Lung (tissue), 12 donors: Measurements from ENCODE around the gene DMAC2L. TPM values are rescaled to one million over a fixed set of nuclear protein-coding genes. Genes with fewer than 3 reads are reported as not detected.

Source experiments
- ATAC-seq: fragments of 200-7000 bp; cut with Tn5 transposase; one replicate; pipeline ENCODE4 v1.9.1; 2020; ENCODE audit warnings: moderate number of reproducible peaks; ENCODE audit not compliant: insufficient read depth, low FRiP score
- DNase-seq, 3 donors: peaks; one replicate each; pipeline ENCODE4 v3.0.0-alpha.2; 2013 to 2017
- H3K27ac ChIP-seq, 2 donors: one replicate each; pipeline ENCODE4 v1.5.1; 2013; ENCODE audit warnings: mild to moderate bottlenecking in 2 of 2, moderate library complexity in 2 of 2, control low read depth in 1 of 2, inconsistent platforms in 1 of 2, low read depth in 1 of 2, low read length in 1 of 2
- H3K27me3 ChIP-seq, 3 donors: one replicate each; pipeline ENCODE4 v1.5.1; 2013; ENCODE audit warnings: low read length in 2 of 3; ENCODE audit not compliant: control insufficient read depth in 3 of 3, insufficient read depth in 3 of 3
- H3K36me3 ChIP-seq, 4 donors: one replicate each; pipeline ENCODE4 v1.5.1; 2013; ENCODE audit warnings: low read length in 4 of 4, mild to moderate bottlenecking in 1 of 4, moderate library complexity in 1 of 4; ENCODE audit not compliant: control insufficient read depth in 4 of 4, insufficient read depth in 4 of 4
- H3K4me1 ChIP-seq, 5 donors: one replicate each; pipeline ENCODE4 v1.5.1; 2013; ENCODE audit warnings: low read length in 5 of 5, mild to moderate bottlenecking in 2 of 5, moderate library complexity in 1 of 5; ENCODE audit not compliant: control insufficient read depth in 5 of 5, insufficient read depth in 5 of 5
- H3K4me3 ChIP-seq: one replicate; pipeline ENCODE4 v1.5.1; 2013; ENCODE audit warnings: mild to moderate bottlenecking, control low read depth, moderate library complexity
- H3K9ac ChIP-seq, 2 donors: one replicate each; pipeline ENCODE4 v1.5.1; 2013; ENCODE audit warnings: low read length in 2 of 2, control low read depth in 1 of 2; ENCODE audit not compliant: insufficient read depth in 1 of 2
- H3K9me3 ChIP-seq, 4 donors: one replicate each; pipeline ENCODE4 v1.5.1; 2013; ENCODE audit warnings: low read length in 3 of 4, mild to moderate bottlenecking in 1 of 4, moderate library complexity in 1 of 4; ENCODE audit not compliant: control insufficient read depth in 4 of 4, insufficient read depth in 3 of 4
- CTCF ChIP-seq: IDR thresholded peaks from 2 replicates; pipeline ENCODE4 v1.5.1; 2012; ENCODE audit warnings: mild to moderate bottlenecking; ENCODE audit errors: control extremely low read depth, extremely low read depth
- WGBS, 2 donors: extraction: QIAGEN DNeasy Blood & Tissue Kit; methylation state at CpG; one replicate each; pipeline ENCODE4 v1.1.7; 2013; 5-methylcytosine and 5-hydroxymethylcytosine counted together
- polyA plus RNA-seq, 2 donors: library from polyadenylated mRNA; stranded (reverse); fragments of 200-250 nt; gene quantifications; one replicate each; pipeline ENCODE4 v1.2.1, GENCODE V29; 2013
- total RNA-seq, 2 donors: library from RNA; depleted of rRNA in 1 of 2; stranded (reverse); fragments of >200 nt in 1 of 2; gene quantifications; one replicate each; pipeline ENCODE4 v1.2.1, GENCODE V29; 2014 to 2021
- donor health status: control.
- donor health status: control.
- donor health status: Bipolar disorder and iron deficiency.
- donor health status: healthy.
- donor health status: DM: yes; HTN: yes; CAD: no.

DMAC2L gene
- total and polyA plus RNA-seq, 4 donors = 9.9 to 21.7 (median 17.9) TPM

GRCh38 chr14:50357124-50357523 lies 45.0 kb downstream of the DMAC2L start:
- no peak for DNase-seq
- no peak overlapping the region for H3K4me3 ChIP-seq
- 80 to 91% methylated on average over 6 of the region's 6 CpGs for WGBS, 2 donors
- H3K27ac ChIP-seq = no peak overlapping the region
- no peaks in the 10 kb centered on the region for H3K9me3 ChIP-seq
- ATAC-seq = no peak
- peaks cover 0 to 2% (median 0%) of the 10 kb centered on the region in 5 donors for H3K4me1 ChIP-seq
- TF ChIP-seq CTCF = no peak
- no peaks in the 10 kb centered on the region for H3K27me3 ChIP-seq
- no peak overlapping the region for H3K9ac ChIP-seq
- H3K36me3 ChIP-seq = peaks cover 0 to 1% (median 0%) of the 10 kb centered on the region in 4 donors

GRCh38 chr14:50357753-50358395 lies 45.8 kb downstream of the DMAC2L start:
- Histone ChIP-seq H3K9ac (no peak overlapping the region), H3K4me1 (peaks cover 0 to 2% (median 0%) of the 10 kb centered on the region in 5 donors), H3K27ac (no peak overlapping the region), H3K4me3 (no peak overlapping the region), H3K9me3 (no peaks in the 10 kb centered on the region), H3K36me3 (peaks cover 0 to 3% (median 0%) of the 10 kb centered on the region in 4 donors), H3K27me3 (no peaks in the 10 kb centered on the region)
- 92 to 94% methylated on average over 4 of the region's 4 CpGs for WGBS, 2 donors
- ATAC-seq (no peak), DNase-seq (no peak)
- no peak for TF ChIP-seq CTCF

GRCh38 chr14:50359631-50360030 lies 47.5 kb downstream of the DMAC2L start:
- H3K27ac ChIP-seq = no peak overlapping the region
- H3K27me3 ChIP-seq = no peaks in the 10 kb centered on the region
- no peak overlapping the region for H3K9ac ChIP-seq
- DNase-seq (no peak), ATAC-seq (no peak)
- no peak overlapping the region for H3K4me3 ChIP-seq
- no peak for TF ChIP-seq CTCF
- peaks cover 0 to 7% (median 5%) of the 10 kb centered on the region in 5 donors for H3K4me1 ChIP-seq
- peaks cover 0 to 3% (median 0%) of the 10 kb centered on the region in 4 donors for H3K36me3 ChIP-seq
- 68 to 80% methylated on average over 5 of the region's 5 CpGs for WGBS, 2 donors
- H3K9me3 ChIP-seq = no peaks in the 10 kb centered on the region
